Measurements from ENCODE around the gene AHCTF1. TPM values are rescaled to one million over a fixed set of nuclear protein-coding genes. Genes with fewer than 3 reads are reported as not detected.

Gene AHCTF1
- 24.2 and 37.4 TPM in 2 replicates for total RNA-seq (2014; rRNA removed; shearing (Covaris generic))

DNA sequence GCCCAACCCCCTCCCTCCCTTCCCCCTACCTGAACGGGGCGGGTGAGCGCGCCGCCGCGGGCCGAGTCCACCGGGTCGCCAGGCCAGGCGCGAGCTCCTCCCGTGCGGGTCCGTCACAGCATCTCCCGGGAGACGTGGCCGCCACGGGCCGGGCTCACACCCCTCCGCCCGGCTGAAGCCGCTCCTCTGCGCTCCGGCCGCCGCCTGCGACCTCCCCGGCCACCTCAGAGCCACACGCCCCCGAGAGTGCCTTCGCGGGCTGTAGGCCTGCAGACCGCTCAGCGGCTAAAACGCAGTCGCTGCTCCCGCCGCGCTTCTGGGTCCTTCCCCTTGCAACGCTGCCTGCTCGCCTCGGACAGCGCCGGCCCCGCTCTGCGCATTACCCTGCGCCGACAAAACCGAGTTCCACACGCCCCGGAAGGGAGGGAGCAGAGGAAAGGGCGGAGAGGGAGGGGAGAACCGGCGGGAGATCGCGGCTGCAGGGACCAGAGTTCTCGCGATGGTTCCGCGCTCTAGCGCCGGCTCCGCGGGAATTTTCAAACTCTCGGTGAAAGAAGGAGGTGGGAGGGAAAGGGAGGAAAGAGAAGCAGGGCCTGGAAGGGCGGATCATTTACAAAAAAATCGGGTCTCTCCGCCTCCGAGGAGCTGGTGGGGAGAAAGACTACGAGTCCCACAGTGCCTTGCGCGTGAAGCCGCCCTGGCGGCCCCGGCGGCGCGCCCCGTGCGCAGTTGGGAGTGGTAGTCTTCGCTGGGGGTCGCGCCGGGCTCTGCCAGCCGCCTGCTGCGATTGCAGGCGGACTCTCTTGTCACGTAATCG is at the start of gene AHCTF1:
TSS of gene AHCTF1 (minus strand) at position 400 of the 817 bp plus-strand sequence. CDS start 13,578 bp downstream, outside the sequence.
- DNase-seq (ENCODE audit: low read depth): peak; percentile 98

DNA sequence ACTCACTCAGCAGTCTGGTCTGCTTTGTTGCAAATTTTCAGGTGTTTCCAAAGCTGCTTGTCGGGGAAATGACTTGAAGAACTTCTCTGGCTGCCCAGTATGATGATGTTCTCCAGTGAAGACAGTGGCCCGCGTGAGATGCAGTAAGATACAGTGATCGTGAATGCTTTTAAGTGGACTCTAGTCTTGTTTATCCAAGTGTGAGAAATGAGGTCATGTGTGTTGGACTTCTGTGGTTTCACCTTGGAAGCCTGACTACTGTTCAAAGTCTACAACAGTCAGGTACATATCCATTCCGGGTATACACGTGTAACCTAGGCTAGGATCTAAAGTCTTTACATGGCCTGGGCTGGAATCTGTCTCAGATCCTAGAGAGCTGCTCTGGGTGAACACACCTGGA is 47.0 kb upstream of the AHCTF1 start:
- DNase-seq (ENCODE audit: low read depth): no peak

GRCh38 chr1:246978281-246978680 is 46.5 kb upstream of the AHCTF1 start:
- no peak for DNase-seq (ENCODE audit: low read depth)

DNA sequence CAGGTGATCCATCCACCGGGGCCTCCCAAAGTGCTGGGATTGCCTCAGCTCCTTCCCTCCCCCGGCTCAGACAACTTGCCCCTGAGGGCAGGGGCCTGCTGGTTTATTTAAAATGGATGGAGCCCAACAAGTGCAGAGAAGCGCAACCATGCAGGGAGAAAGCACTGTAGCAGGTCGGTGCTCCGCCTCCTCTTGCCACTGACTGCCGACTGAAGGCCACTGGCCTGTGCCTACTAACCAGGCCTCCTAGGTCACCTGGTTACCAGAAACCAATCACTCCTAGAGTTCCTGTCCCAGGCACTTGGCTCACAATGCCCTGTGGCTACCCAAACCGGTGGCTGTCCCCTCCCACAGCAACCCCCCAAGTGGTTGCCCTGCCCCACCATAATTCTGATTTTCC is 40.2 kb upstream of the AHCTF1 start:
- DNase-seq (ENCODE audit: low read depth): no peak

DNA sequence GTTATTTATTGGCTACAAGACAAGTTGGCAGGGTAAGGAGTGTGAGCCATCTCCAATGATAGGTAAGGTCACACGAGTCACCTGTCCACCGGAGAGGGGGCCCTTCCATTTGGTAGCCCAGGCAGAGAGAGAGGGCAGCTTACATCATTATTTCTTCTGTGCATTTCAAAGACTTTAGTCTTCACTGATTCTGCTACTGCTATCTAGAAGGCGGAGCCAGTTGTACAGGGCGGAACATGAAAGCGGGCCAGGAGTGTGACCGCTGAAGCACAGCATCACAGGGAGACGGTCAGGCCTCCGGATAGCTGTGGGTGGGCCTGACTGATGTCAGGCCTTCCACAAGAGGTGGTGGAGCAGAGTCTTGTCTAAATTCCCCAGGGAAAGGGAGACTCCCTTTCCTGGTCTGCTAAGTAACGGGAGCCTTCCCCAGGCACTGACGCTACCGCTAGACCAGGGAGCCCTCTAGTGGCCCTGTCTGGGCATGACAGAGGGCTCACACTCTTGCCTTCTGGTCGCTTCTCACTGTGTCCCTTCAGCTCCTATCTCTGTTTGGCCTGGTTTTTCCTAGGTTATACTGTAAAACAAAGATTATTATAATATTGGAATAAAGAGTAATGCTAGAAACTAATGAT is 39.5 kb upstream of the AHCTF1 start:
- peak; percentile 42 for DNase-seq (ENCODE audit: low read depth)

- no peak for DNase-seq (ENCODE audit: low read depth)
These were observed 37.9 kb upstream of the AHCTF1 start for GRCh38 chr1:246969621-246970020.

DNA sequence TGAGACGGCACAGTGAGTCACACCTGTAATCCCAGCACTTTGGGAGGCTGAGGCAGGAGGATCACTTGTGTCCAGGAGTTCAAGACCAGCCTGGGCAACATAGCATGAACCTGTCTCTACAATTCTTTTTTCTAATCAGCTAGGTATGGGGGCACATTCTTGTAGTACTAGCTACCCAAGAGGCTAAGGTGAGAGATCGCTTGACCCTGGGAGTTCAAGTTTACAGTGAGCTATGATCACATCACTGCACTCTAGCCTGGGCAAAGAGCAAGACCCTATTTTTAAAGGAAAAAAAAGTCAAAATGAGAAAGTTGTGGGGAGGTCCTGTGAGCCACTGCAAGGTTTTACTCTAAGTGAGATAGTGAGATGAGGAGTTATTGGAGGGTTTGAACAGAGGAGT is 34.8 kb upstream of the AHCTF1 start:
- no peak for DNase-seq (ENCODE audit: low read depth)

DNA sequence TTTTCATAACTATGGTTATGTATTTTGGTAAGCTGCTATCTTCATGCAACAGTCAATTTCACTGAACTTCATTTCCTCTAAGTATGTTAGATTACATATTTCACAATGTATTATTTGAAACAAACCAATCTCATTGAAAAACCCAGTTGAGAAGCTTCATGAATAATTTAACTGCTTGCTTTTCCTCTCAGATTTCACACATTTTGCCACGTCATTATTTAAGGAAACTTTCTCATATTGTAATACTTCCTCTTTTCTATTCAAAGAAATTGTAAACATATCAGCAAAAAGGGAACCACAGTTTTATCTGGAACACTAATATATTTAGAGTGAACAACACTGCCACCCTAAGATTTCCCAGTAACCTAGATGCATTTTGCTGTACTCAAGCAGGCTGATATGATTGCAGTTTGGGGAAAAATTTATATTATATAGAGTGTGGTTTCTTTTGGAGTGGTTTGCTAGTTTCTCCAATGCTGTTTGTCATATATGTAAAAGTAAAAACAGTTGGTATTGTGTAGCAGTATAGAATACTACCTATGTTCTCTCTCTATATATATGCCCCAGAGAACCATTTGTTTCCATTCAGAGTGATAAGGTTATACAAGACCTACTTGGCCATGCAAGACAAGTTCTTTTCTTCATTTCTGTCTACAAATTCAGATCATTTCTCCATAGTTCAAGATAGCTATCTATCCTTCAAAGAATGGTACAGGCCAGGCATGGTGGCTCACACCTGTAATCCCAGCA is 28.4 kb upstream of the AHCTF1 start:
- no peak for DNase-seq (ENCODE audit: low read depth)

GRCh38 chr1:246954126-246954525 is 22.4 kb upstream of the AHCTF1 start:
- DNase-seq (ENCODE audit: low read depth): no peak

DNA sequence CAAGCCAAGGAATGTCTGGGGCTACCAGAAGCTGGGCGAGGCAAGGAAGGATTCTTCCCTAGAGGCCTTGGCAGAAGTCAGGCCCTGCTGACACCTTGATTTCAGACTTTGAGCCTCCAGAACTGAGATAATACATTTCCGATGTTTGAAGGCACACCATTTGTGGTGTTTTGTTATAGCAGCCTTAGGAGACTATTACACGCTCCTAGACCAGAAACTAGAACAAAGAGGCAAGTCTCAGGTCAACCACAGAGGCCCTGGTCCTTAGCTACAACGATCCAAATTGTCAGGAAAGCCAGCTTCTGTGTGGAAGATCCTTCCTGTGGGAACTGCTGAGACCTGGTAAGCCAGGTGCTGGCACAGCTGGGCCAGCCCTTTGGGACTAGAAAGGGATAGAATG is 19.7 kb upstream of the AHCTF1 start:
- no peak for DNase-seq (ENCODE audit: low read depth)

- no peak for DNase-seq (ENCODE audit: low read depth)
These were observed 18.2 kb upstream of the AHCTF1 start for GRCh38 chr1:246949956-246950355.

DNA sequence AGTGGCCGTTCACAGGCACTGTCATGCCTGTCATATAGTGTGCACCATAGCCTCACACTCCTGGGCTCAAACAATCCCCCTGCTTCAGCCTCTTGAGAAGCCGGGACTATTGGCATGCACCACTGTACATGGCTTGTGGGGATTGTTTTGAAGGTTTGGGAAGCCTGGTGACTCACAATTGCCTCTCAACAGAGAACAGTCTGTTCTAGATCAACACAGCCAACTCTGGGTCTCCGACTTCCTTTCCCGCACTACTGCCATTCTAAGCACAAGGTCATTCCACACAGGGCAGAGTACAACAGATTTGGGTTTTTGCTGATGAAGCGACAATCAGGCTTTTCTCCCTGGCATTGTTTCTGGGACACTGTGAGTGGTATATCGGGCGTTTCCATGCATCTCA is 15.5 kb upstream of the AHCTF1 start:
- DNase-seq (ENCODE audit: low read depth): peak; percentile 58

DNA sequence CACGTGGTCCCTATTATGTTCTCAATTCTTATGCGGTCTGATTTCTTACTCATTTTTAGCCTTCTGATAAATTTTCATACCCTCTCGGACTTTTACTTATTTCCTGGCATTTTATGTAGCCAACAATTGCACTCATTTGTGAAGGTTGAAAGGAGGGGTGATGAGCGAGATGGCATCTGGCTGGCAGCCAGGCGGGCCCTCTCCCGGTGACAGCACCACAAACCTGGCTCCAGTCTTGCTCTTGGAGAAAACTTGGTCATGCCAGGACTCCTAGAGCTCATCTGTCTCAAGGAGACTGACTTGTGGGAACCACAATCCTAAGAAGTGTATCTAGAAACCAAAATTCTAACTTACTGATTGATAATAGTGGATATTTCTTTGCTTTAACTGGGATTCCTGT is 14.6 kb upstream of the AHCTF1 start:
- DNase-seq (ENCODE audit: low read depth): no peak

DNA sequence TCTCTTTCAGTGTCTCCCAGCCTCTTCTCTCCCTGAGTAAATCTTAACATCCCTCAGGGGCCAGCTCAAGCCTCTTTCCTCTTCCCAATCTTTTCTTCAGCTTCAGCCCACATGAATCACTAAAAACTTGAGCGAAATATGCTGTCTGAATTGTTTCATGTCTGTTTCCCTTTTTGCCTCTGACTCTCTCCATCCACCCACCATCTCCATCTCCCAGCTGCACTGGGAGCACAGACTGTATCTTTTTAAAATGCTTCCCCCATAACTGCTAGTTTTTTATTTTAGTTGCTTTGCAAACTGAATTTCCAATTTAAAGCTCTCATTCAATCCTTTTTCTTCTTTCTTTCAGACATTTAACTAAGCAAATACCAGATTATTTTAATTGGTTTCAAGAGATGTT is 3.0 kb upstream of the AHCTF1 start:
- no peak for DNase-seq (ENCODE audit: low read depth)

GRCh38 chr1:246933893-246934292 is 2.1 kb upstream of the AHCTF1 start:
- no peak for DNase-seq (ENCODE audit: low read depth)

DNA sequence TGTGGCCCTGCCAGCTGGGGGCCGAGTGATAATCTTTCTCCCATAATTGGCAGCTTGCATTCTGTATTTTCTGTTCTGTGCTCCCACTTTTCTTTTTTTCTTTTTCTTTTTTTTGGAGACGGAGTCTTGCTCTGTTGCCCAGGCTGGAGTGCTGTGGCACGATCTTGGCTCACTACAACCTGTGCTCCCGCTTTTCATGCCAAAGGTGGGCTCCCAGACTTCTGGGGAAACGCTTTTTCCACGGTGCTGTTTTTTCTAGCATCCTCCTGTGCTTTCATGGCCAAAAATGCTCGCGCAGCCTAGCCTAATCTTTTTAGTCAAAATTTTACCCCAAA is 585 bp upstream of the AHCTF1 start:
- no peak for DNase-seq (ENCODE audit: low read depth)

DNA sequence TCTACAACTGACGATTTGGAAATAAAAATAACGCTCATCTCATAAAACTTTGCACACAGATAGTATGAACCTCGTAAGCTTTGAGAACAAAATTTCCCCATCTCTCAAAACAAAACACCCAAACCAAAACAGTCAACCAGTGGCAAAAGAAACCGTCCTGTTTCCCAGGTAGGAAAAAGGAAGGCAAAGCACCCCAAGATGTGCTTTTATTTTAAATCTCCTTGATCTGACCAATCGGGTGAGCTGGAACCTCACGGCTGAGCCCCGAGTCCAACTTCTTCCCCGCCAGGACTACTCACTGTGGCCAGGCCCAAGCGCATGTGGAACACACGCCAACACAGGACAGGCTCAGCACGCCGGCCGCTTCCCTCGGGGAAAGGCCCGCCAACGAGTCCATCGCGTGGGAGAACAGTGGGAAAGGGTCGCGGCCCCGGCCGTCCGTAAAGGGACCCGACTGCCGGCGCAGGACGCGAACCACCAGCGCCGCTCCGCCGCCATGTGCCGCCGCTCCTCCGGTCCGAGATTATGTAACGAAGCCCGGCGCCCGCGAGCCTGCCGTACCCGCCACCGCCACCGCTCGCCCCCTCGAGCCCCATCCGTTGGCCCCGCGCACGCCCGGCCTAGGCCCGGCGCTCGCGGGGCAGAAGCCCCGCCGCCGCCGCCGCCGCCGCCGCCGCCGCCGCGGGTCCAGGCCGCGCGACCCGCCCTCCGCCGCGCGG is 759 bp downstream of the AHCTF1 start:
- peak; percentile 71 for DNase-seq (ENCODE audit: low read depth)

- no peak for DNase-seq (ENCODE audit: low read depth)
These were observed 5.6 kb downstream of the AHCTF1 start for GRCh38 chr1:246925997-246926626.

DNA sequence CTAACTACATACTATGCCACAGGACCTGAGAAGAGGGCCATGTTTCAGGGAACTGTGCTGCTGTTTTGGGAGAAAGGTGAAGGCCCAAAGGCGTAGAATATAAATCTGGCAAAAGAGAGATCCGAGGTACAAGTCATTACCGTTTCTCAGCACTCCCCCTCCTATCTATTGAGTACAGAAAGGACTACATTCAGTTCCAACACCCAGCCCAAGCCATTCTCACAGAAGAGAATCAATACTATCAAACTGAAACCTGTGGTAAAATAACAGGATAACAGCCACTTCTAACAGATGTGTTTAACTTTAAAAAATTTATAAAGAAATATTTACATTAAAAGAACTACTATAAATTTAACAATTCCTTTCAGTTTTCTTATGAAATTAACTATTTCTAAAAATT is 7.8 kb downstream of the AHCTF1 start:
- DNase-seq (ENCODE audit: low read depth): no peak

DNA sequence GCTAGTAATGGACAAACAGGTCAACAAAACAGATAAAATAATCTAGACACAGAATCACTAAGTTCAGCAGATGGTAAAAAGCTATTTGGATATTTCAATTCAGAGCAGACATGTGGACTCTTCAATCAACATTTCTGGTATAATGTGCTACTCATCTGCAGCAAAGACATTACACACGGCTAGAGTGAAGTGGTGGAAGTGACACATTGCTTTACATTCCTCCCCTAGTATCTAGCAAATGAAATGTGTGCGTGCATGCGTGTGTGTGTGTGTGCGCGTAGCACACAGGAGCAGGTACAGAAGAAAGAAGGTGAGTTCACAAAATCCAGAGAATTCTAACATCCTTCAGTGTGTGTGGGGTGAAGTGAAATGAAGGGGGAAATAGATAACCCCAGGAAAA is 8.3 kb downstream of the AHCTF1 start:
- no peak for DNase-seq (ENCODE audit: low read depth)

DNA sequence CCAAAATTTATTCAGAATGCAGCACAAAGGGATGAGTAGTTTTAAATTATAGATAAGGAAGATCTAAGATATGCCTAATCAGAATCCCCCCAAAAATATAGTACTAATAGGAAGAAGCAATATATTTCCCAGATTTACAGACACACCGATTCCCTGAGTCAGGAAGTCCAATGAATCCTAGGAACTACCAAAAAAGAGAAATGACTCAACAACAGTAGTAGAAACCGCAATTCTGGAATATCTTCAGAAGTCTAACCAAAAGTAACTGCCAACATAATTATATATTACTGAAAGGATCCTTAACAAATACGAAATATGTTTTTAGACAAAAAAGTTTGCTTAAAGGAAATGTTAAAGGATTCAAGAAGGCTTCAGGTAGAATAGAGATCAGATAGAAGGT is 10.3 kb downstream of the AHCTF1 start:
- DNase-seq (ENCODE audit: low read depth): peak; percentile 20

GRCh38 chr1:246919902-246920301 is 11.8 kb downstream of the AHCTF1 start:
- no peak for DNase-seq (ENCODE audit: low read depth)

Measured in M059J (cell line).